Activated B cell treated with CpG ODN at 0.5 μM for 24 hours (primary cell): Measurements from ENCODE around the gene TBC1D14. TPM values are rescaled to one million over a fixed set of nuclear protein-coding genes. Genes with fewer than 3 reads are reported as not detected.

Source experiments
- ATAC-seq: fragments of 200-7000 bp; cut with Tn5 transposase; one replicate; pipeline ENCODE4 v1.10.0; 2021; ENCODE audit warnings: low read depth, mild to moderate bottlenecking, moderate library complexity
- CTCF ChIA-PET: fragments of 350-600 bp; sonication (Branson Sonifier 250); formaldehyde crosslinking; loops from one replicate; lab custom pipeline; 2021; ENCODE audit warnings: antibody characterized with exemption; lab: Charles Lee
- POLR2A ChIA-PET: fragments of 350-600 bp; sonication (Branson Sonifier 250); formaldehyde crosslinking; loops from one replicate; lab custom pipeline; 2021; ENCODE audit warnings: antibody characterized with exemption; lab: Charles Lee
- DNase-seq: peaks from one replicate; pipeline ENCODE4 v3.0.0; 2022
- H3K27ac Mint-ChIP-seq: one replicate; pipeline ENCODE4 v1.8.0; 2020; ENCODE audit warnings: mixed read lengths
- H3K27me3 Mint-ChIP-seq: one replicate; pipeline ENCODE4 v1.8.0; 2021; ENCODE audit warnings: mixed read lengths
- H3K36me3 Mint-ChIP-seq: one replicate; pipeline ENCODE4 v1.8.0; 2021; ENCODE audit warnings: low read depth, mixed read lengths
- H3K4me1 Mint-ChIP-seq: one replicate; pipeline ENCODE4 v1.8.0; 2021; ENCODE audit warnings: mixed read lengths
- H3K4me3 Mint-ChIP-seq: one replicate; pipeline ENCODE4 v1.8.0; 2020; ENCODE audit warnings: mild to moderate bottlenecking, mixed read lengths
- H3K9me3 Mint-ChIP-seq: one replicate; pipeline ENCODE4 v1.8.0; 2020; ENCODE audit warnings: mixed read lengths
- CTCF ChIP-seq: fragments of 200-600 bp; IDR thresholded peaks from one replicate; pipeline ENCODE4 v1.8.0; 2022; ENCODE audit warnings: antibody characterized with exemption, mild to moderate bottlenecking
- intact Hi-C: fragments of 100-400 bp; cut with micrococcal nuclease; formaldehyde crosslinking; loops from one replicate; pipeline ENCODE4 v1.15.1; 2024
- total RNA-seq: library from RNA; stranded (reverse); gene quantifications from 2 replicates; pipeline ENCODE4 v1.2.3, GENCODE V29; 2022

The TBC1D14 gene
- total RNA-seq, 1 donor from 2014 or later, result 35.1 TPM

GRCh38 chr4:6886886-6887285 lies 22.7 kb upstream of the TBC1D14 start:
- Mint-ChIP-seq H3K9me3 (peaks cover 6% of the 10 kb centered on the region), H3K27me3 (no peaks in the 10 kb centered on the region), H3K27ac (no peak overlapping the region), H3K36me3 (peaks cover 16% of the 10 kb centered on the region), H3K4me1 (peaks cover 13% of the 10 kb centered on the region), H3K4me3 (no peak overlapping the region)
- no peak for DNase-seq
- ATAC-seq, result no peak
- intact Hi-C loops, result loop anchor here (5.0 kb wide), 1 partner anchor 185 kb away; no protein-coding TSS in a partner anchor
- ChIA-PET CTCF (interaction anchor here (0.8 to 3.0 kb wide), 3 partner anchors 13 to 168 kb away, joined by 3 to 17 read pairs (median 7); no protein-coding TSS in a partner anchor), POLR2A (interaction anchor here (1.0 kb wide), 1 partner anchor 22 kb away, joined by 3 read pairs; no protein-coding TSS in a partner anchor)
- no peak for TF ChIP-seq CTCF

- Mint-ChIP-seq H3K36me3 (peaks cover 7% of the 10 kb centered on the region), H3K9me3 (peaks cover 6% of the 10 kb centered on the region), H3K4me1 (peaks cover 17% of the 10 kb centered on the region), H3K4me3 (no peak overlapping the region), H3K27ac (no peak overlapping the region), H3K27me3 (no peaks in the 10 kb centered on the region)
- ChIA-PET POLR2A (no interaction called here), CTCF (interaction anchor here (1.9 to 3.0 kb wide), 2 partner anchors 14 to 167 kb away, joined by 7 to 17 read pairs; no protein-coding TSS in a partner anchor)
- TF ChIP-seq CTCF, result no peak
- DNase-seq (no peak), ATAC-seq (no peak)
- intact Hi-C loops, result loop anchor here (5.0 kb wide), 1 partner anchor 185 kb away; no protein-coding TSS in a partner anchor
Measured at GRCh38 chr4:6887591-6888371, 21.8 kb upstream of the TBC1D14 start.

- no peaks in the 10 kb centered on the region for H3K27me3 Mint-ChIP-seq
- H3K27ac Mint-ChIP-seq, result no peak overlapping the region
- no peaks in the 10 kb centered on the region for H3K36me3 Mint-ChIP-seq
- ATAC-seq (no peak), DNase-seq (no peak)
- peaks cover 6% of the 10 kb centered on the region for H3K9me3 Mint-ChIP-seq
- ChIA-PET CTCF (no interaction called here), POLR2A (no interaction called here)
- intact Hi-C loops, result loop anchor here (5.0 kb wide), 1 partner anchor 184 kb away; no protein-coding TSS in a partner anchor
- no peak overlapping the region for H3K4me3 Mint-ChIP-seq
- H3K4me1 Mint-ChIP-seq, result peaks cover 17% of the 10 kb centered on the region
- no peak for TF ChIP-seq CTCF
Measured at GRCh38 chr4:6888506-6889071, 21.0 kb upstream of the TBC1D14 start.

- CTCF ChIA-PET, result no interaction called here
- Mint-ChIP-seq H3K27me3 (no peaks in the 10 kb centered on the region), H3K36me3 (no peaks in the 10 kb centered on the region), H3K9me3 (peaks cover 6% of the 10 kb centered on the region), H3K27ac (no peak overlapping the region), H3K4me1 (peaks cover 17% of the 10 kb centered on the region), H3K4me3 (no peak overlapping the region)
- intact Hi-C loops, result loop anchor here (5.0 kb wide), 1 partner anchor 183 kb away; no protein-coding TSS in a partner anchor
- TF ChIP-seq CTCF, result no peak
- DNase-seq (no peak), ATAC-seq (no peak)
- POLR2A ChIA-PET, result no interaction called here
Measured at GRCh38 chr4:6889101-6889735, 20.4 kb upstream of the TBC1D14 start.
